ENCODE data around the gene PPP1R9A. TPM values are rescaled to one million over a fixed set of nuclear protein-coding genes. Genes with fewer than 3 reads are reported as not detected.

PPP1R9A gene
- total and polyA plus RNA-seq, 10 of the 15 experiments (the other 5 are each of a cell fraction or from before 2014, with no cell fraction given), result 0.04 to 0.12 TPM; not detected in 8

GRCh38 chr7:95324431-95324830 lies 417.0 kb downstream of the PPP1R9A start, which contains the start of gene PON1:
Gene PON1, minus strand, starts transcription at chr7:95324532. Its CDS starts 57 bp downstream, at chr7:95324475.
- Histone ChIP-seq H3K9me3 (replicated peaks; ENCODE audit: control insufficient read depth, insufficient read depth, low read length) (no peaks in the 10 kb centered on the region), H3K36me3 (ENCODE audit: control insufficient read depth in 2 of 2, insufficient read depth in 2 of 2, low read length in 1 of 2) (no peaks in the 10 kb centered on the region), H3K4me2 (ENCODE audit: control insufficient read depth, insufficient read depth) (peak within 1 kb of the TSS; percentile 46), H3K9ac (ENCODE audit: control insufficient read depth, insufficient read depth, low read length) (no peak within 1 kb of the TSS), H3K27ac (ENCODE audit: control insufficient read depth, insufficient read depth) (no peak within 1 kb of the TSS), H2AFZ (ENCODE audit: control insufficient read depth, low read depth, low read length) (no peak within 1 kb of the TSS), H3K4me3 (peak within 1 kb of the TSS; percentile 32; the same call in 1 of the 2 replicates), H3K4me1 (ENCODE audit: control insufficient read depth, insufficient read depth, low read length) (no peaks in the 10 kb centered on the region), H3K27me3 (replicated peaks in 1 of 2; ENCODE audit: control insufficient read depth in 2 of 2, insufficient read depth in 2 of 2, low read length in 1 of 2) (no peaks in the 10 kb centered on the region), H3K79me2 (ENCODE audit: control insufficient read depth, insufficient read depth, low read length) (no peaks in the 10 kb centered on the region), H4K20me1 (ENCODE audit: control insufficient read depth, insufficient read depth) (no peaks in the 10 kb centered on the region)
- ChIA-PET POLR2A (interaction anchor here (0.6 kb wide), 2 partner anchors 47 to 175 kb away, joined by 3 to 9 read pairs; no protein-coding TSS in a partner anchor), SMC1A (ENCODE audit: uncharacterized antibody, unreplicated experiment) (interaction anchor here (0.9 to 1.5 kb wide), 3 partner anchors 10 to 65 kb away, joined by 3 to 5 read pairs (median 3); no protein-coding TSS in a partner anchor), RAD21 (ENCODE audit: unreplicated experiment) (interaction anchor here (1.0 to 1.3 kb wide), 2 partner anchors 152 to 154 kb away, joined by 3 to 4 read pairs; no protein-coding TSS in a partner anchor), CTCF (interaction anchor here (0.9 to 1.4 kb wide), 3 partner anchors 8 to 73 kb away, joined by 3 to 4 read pairs (median 3); no protein-coding TSS in a partner anchor)
- FAIRE-seq (no peak), DNase-seq (ENCODE audit: low read depth, low spot score) (no peak), ATAC-seq (peak; percentile 65)
- BruUV-seq (replicated peaks), result no TSS peak
- intact Hi-C loops (cut with micrococcal nuclease; ENCODE audit: unreplicated experiment), result no loop called here
- in situ Hi-C loops (cut with MboI), result no loop called here
- 50% methylated on average over 16 of the region's 20 CpGs for WGBS (ENCODE audit: insufficient coverage, insufficient replicate concordance, low lambda C conversion rate, missing lambda C conversion rate)
- no peak for TF ChIP-seq ZSCAN29 (IDR thresholded peaks at IDR 0.05)
- TF ChIP-seq PRDM15 (CRISPR knock-in tag; IDR thresholded peaks at IDR 0.05), result no peak
- TF ChIP-seq ZNF207 (IDR thresholded peaks at IDR 0.05; ENCODE audit: borderline replicate concordance), result no peak
- no peak for TF ChIP-seq USF1 (IDR thresholded peaks at IDR 0.05; ENCODE audit: borderline replicate concordance, extremely low read length, insufficient read depth, low read depth, low read length)
- no peak for TF ChIP-seq FOS (IDR thresholded peaks at IDR 0.05; ENCODE audit: borderline replicate concordance, extremely low read depth, insufficient read length)
- no peak for TF ChIP-seq NFXL1 (IDR thresholded peaks at IDR 0.05; ENCODE audit: borderline replicate concordance)
- TF ChIP-seq YBX1 (IDR thresholded peaks at IDR 0.05), result no peak
- TF ChIP-seq NFYA (IDR thresholded peaks at IDR 0.05; ENCODE audit: borderline replicate concordance, low read depth, low read length), result no peak
- 0 out of 2 replicates have a peak, but pooled peaks have one; percentile 46 for TF ChIP-seq TCF3 (IDR thresholded peaks at IDR 0.05; ENCODE audit: borderline replicate concordance, insufficient read depth, low read depth, low read length)
- TF ChIP-seq ZBTB40 (IDR thresholded peaks at IDR 0.05; ENCODE audit: borderline replicate concordance), result no peak
- TF ChIP-seq NRF1 (conservative IDR thresholded peaks at IDR 0.05; ENCODE audit: low read depth, low read length), result no peak
- no peak for TF ChIP-seq SKIL (IDR thresholded peaks at IDR 0.05; ENCODE audit: low read depth, poor library complexity, severe bottlenecking)

Measured in GM12878 (cell line).